GM12873 (cell line): Measurements from ENCODE around the gene CRYBA4.

Experiments
- CTCF ChIP-seq: IDR thresholded peaks from 2 replicates; pipeline ENCODE4 v1.5.1; 2012; ENCODE audit warnings: low read depth, mild to moderate bottlenecking, moderate library complexity, low read length, control low read depth; ENCODE audit not compliant: insufficient read depth; ENCODE audit errors: missing control alignments

The CRYBA4 gene

DNA sequence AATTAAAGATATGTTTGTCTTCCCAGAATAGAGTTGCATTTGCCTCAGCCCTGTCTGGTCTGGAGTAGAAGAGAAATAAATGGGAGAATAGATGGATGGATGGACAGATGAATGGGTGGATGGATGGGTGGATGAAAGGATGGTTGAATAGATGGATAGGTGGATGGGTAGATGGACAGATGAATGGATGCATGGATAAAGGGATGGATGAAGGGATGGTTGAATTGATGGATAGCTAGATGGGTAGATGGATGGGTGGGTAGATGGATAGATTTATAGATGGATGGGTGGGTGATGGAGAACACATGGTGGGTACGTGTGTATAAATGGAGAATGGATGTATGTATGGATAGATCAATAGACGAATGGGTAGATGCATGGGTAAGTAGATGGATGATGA is 12.5 kb upstream of the CRYBA4 start:
- no peak for TF ChIP-seq CTCF

- no peak for TF ChIP-seq CTCF
Measured at GRCh38 chr22:26610072-26610958, 11.4 kb upstream of the CRYBA4 start.

- no peak for TF ChIP-seq CTCF
Measured at GRCh38 chr22:26610996-26611395, 10.8 kb upstream of the CRYBA4 start.

- TF ChIP-seq CTCF, result no peak
Measured at GRCh38 chr22:26612652-26613051, 9.1 kb upstream of the CRYBA4 start.

DNA sequence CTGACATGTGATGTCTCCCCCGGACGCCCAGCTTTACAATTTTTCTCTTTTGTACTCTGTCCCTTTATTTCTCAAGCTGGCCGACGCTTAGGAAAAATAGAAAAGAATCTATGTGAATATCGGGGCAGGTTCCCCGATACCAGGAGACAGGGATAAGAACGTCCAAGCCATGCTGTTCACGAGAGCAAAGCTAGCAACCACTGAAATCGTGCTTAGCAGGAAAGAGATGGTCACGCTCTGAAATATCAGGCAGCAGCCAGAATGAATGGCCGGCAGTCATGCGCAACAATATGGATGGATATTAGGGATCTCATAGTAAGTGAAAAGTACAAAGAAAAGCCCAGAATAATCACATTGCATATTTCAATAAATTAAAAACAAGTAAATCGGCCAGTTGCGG is 7.4 kb upstream of the CRYBA4 start:
- TF ChIP-seq CTCF, result no peak

- TF ChIP-seq CTCF, result no peak
Measured at GRCh38 chr22:26615149-26615548, 6.6 kb upstream of the CRYBA4 start.

DNA sequence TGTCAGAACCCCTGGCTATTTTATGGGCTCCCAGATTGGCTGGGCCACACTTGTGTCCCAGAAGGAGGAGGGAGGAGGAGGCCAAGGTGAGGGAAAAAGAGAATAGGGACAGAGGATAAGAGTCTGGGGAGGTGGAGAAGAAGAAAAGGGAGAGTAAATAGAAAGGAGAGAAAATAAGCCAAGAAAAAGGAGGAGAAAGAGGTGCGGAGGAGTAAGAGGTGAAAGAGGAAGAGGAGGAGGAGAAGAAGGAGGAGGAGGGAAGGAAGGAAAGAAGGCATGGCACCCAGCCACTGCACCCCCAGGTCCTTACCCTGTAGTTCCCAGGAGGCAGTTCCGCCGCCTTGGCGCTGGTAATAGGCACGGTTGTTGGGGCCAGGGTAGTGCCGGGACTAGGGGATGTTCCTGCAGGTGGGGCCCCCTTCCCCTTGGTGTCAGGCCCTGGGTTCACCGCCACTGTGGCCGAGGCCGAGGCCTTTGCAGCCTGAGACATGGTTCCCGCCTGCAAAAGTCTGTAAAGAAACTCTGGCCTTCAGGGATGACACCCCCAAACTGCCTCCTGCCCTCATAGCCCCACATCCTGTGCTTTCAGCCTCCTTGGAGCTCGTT is 5.8 kb upstream of the CRYBA4 start:
- no peak for TF ChIP-seq CTCF
